Osteocyte (in vitro differentiated cells): ENCODE results near the gene PTMA. TPM values are rescaled to one million over a fixed set of nuclear protein-coding genes. Genes with fewer than 3 reads are reported as not detected.

Source experiments
- DNase-seq: peaks from one replicate; pipeline ENCODE4 v3.0.0; 2021; ENCODE audit warnings: mixed read lengths; ENCODE audit not compliant: unreplicated experiment; ENCODE audit errors: extremely low spot score
- H3K27ac Mint-ChIP-seq: one replicate; pipeline ENCODE4 v1.8.0; 2021; ENCODE audit warnings: mild to moderate bottlenecking, mixed read lengths; ENCODE audit not compliant: unreplicated experiment
- H3K27me3 Mint-ChIP-seq: one replicate; pipeline ENCODE4 v1.8.0; 2021; ENCODE audit warnings: mixed read lengths; ENCODE audit not compliant: unreplicated experiment
- H3K36me3 Mint-ChIP-seq: one replicate; pipeline ENCODE4 v1.8.0; 2021; ENCODE audit warnings: mixed read lengths; ENCODE audit not compliant: unreplicated experiment
- H3K4me1 Mint-ChIP-seq: one replicate; pipeline ENCODE4 v1.8.0; 2021; ENCODE audit warnings: mixed read lengths; ENCODE audit not compliant: unreplicated experiment
- H3K4me3 Mint-ChIP-seq: one replicate; pipeline ENCODE4 v1.8.0; 2021; ENCODE audit warnings: mild to moderate bottlenecking, moderate library complexity, mixed read lengths; ENCODE audit not compliant: unreplicated experiment
- H3K9me3 Mint-ChIP-seq: one replicate; pipeline ENCODE4 v1.8.0; 2021; ENCODE audit warnings: mixed read lengths; ENCODE audit not compliant: unreplicated experiment
- total RNA-seq: library from RNA; stranded (reverse); gene quantifications from 2 replicates; pipeline ENCODE4 v1.2.1, GENCODE V29; 2021
- TF ChIP-seq, protein P1 (sequence below): fragments of 200-600 bp; sonication (generic); IDR thresholded peaks from 2 replicates; pipeline ENCODE4 v1.5.0; 2021; ENCODE audit warnings: antibody characterized with exemption, mild to moderate bottlenecking, moderate library complexity

Gene PTMA
- total RNA-seq, 1 donor from 2014 or later = 776 TPM

DNA sequence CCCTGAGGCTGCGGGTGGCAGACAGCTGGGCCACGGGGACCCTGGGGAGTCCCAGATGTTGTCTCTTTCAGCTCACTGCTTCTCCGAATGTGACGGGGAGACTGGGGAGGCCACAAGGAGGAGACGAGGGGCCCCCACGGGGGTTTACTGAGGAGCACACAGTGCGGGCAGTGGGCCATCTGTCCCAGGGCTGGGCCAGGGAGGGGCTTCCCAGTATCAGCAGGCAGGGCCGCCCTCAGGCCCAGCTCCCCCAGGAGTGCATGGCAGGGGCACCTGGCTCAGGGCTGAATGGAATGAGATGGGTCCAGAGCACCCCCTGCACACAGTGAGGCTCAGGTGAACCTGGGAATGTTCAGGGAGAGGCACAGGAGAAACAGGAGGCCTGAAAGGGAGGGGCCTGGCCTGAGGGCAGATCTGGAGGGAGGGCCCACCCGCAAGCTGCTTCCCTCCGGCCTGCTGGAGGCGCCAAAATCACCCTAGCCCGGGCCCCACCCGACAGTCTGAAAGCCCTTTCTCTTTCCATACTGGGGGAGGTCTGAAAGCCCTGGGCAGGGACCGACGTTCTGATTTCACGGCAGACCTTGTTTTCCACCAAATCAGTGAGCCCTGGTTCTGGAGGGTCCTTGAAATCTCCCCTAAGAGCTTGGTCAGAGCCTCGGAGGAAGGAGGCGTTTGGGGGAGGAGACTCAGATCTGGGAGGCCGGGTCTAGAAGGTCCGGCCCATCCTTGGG, 35.5 kb upstream of the PTMA start:
- no peaks in the 10 kb centered on the region for H3K36me3 Mint-ChIP-seq
- no peaks in the 10 kb centered on the region for H3K27me3 Mint-ChIP-seq
- TF ChIP-seq, protein P1, sequence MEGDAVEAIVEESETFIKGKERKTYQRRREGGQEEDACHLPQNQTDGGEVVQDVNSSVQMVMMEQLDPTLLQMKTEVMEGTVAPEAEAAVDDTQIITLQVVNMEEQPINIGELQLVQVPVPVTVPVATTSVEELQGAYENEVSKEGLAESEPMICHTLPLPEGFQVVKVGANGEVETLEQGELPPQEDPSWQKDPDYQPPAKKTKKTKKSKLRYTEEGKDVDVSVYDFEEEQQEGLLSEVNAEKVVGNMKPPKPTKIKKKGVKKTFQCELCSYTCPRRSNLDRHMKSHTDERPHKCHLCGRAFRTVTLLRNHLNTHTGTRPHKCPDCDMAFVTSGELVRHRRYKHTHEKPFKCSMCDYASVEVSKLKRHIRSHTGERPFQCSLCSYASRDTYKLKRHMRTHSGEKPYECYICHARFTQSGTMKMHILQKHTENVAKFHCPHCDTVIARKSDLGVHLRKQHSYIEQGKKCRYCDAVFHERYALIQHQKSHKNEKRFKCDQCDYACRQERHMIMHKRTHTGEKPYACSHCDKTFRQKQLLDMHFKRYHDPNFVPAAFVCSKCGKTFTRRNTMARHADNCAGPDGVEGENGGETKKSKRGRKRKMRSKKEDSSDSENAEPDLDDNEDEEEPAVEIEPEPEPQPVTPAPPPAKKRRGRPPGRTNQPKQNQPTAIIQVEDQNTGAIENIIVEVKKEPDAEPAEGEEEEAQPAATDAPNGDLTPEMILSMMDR = peak; percentile 26
- H3K4me3 Mint-ChIP-seq = no peak overlapping the region
- peak overlapping the region; percentile 41 for H3K27ac Mint-ChIP-seq
- H3K9me3 Mint-ChIP-seq = no peaks in the 10 kb centered on the region
- DNase-seq = peak; percentile 77
- peaks cover 43% of the 10 kb centered on the region for H3K4me1 Mint-ChIP-seq

DNA sequence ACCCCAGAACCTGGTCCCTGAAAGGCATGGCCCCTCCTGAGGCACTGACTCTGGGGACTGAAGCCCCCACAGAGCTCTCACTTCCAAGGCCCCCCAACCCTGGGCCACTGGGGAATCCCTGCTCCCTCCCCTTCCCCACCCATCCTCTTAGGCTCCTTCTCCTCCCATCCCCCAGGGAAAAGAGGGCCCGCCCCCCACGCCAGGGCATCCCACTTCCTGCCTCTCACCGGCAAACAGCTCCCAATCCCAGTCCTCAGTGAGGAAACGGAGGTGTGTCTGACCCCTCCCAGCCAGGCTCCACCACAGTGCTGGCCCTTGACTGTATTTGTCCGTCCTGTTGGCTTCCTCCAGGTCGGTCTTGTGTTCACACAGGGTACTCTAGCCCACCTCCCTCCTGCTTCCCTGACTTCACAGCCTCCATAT, 35.0 kb upstream of the PTMA start:
- Mint-ChIP-seq H3K27ac (peak overlapping the region; percentile 65), H3K27me3 (no peaks in the 10 kb centered on the region), H3K4me1 (peaks cover 42% of the 10 kb centered on the region), H3K4me3 (no peak overlapping the region), H3K36me3 (no peaks in the 10 kb centered on the region), H3K9me3 (no peaks in the 10 kb centered on the region)
- TF ChIP-seq, protein P1 = no peak
- peak; percentile 75 for DNase-seq

DNA sequence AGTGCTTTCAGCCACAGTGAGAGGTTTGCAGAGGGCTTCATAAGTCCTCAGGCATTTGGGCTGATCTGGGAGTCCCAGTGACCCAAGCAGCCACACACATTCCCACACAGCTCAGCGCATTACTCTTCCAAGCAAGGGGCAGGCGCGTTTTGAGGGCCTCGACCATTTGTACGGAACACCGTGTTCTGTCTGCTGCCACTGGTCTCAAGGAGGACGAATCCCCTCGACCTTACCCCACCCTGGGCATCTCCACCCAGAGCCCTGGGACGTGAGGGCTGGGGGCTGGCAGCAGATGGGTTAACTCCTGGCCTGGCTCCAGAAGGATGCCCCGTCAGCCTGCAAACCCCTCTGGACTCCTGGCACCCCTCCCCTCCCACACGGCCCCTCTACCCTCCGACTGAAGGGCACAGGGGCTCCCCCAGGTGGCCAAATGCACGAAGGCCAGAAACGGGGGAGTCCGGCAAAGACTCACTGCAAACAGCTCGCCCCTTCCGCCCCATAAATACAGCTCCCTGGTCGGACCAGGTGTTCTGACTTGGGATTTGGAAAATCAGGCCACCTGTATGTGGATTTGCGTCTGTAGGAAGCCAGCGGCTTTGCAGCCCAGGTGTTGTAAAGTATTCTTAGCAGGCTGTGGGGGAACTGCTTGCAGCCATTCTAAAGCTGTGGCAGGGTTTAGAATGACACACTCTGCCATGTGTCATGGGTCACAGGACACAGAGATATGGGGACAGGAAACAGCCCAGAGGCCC, 33.6 kb upstream of the PTMA start:
- H3K27me3 Mint-ChIP-seq = no peaks in the 10 kb centered on the region
- H3K4me1 Mint-ChIP-seq = peaks cover 42% of the 10 kb centered on the region
- peak; percentile 89 for DNase-seq
- no peaks in the 10 kb centered on the region for H3K9me3 Mint-ChIP-seq
- peak overlapping the region; percentile 65 for H3K27ac Mint-ChIP-seq
- no peak overlapping the region for H3K4me3 Mint-ChIP-seq
- TF ChIP-seq, protein P1 = peak; percentile 90
- H3K36me3 Mint-ChIP-seq = no peaks in the 10 kb centered on the region

DNA sequence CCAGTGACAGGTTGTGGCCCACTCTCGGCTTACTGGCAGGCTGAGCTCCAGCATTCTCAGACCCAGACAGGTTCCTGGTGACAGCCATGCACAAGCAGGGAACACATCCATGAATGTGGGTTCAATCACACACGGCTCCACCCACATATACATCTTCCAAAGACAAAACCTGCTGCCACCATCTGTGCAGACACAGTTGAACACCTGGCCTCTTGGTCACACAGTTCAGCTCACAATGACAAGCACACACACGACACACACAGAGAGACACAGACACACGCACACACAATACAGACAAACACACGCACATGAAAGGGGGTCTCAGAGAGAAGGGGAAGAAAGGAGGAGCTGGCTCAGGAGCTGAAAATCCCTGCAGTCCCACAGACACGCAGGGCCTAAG, 32.1 kb upstream of the PTMA start:
- Mint-ChIP-seq H3K27me3 (no peaks in the 10 kb centered on the region), H3K4me1 (peaks cover 36% of the 10 kb centered on the region), H3K9me3 (no peaks in the 10 kb centered on the region), H3K36me3 (no peaks in the 10 kb centered on the region), H3K27ac (no peak overlapping the region), H3K4me3 (no peak overlapping the region)
- TF ChIP-seq, protein P1 = no peak
- DNase-seq = no peak

DNA sequence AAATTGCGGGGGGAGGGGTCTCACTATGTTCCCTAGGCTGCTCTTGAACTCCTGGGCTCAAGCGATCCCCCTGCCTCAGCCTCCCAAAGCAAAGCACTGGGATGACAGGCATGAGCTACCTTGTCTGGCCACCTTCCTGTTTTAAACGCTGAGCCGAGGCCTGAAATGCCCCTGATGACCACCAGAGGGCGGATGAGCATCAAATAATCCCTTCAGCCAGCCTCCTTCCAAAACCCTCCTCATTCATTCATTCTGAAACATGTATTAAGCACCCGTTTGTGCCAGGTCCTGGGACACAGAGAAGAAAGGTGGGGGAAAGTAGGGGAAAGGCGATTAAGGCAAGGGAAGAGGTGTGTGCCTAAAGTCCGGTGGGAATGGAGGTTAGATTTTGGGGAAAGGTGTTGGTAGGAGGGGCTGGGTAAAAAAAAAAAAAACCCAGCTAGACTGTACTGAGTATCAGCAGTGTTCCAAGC, 30.7 kb upstream of the PTMA start:
- H3K27ac Mint-ChIP-seq = no peak overlapping the region

More for the DNA sequence above, 30.7 kb upstream of the PTMA start:
- Mint-ChIP-seq H3K9me3 (no peaks in the 10 kb centered on the region), H3K36me3 (no peaks in the 10 kb centered on the region), H3K27me3 (no peaks in the 10 kb centered on the region), H3K4me1 (peaks cover 32% of the 10 kb centered on the region), H3K4me3 (no peak overlapping the region)
- TF ChIP-seq, protein P1 = peak; percentile 89
- DNase-seq = peak; percentile 93
